Smooth muscle cell (in vitro differentiated cells): ENCODE data around the gene UNC13A. TPM values are rescaled to one million over a fixed set of nuclear protein-coding genes. Genes with fewer than 3 reads are reported as not detected.

ENCODE experiments used
- DNase-seq: peaks from one replicate; lab custom pipeline; 2025; ENCODE audit not compliant: unreplicated experiment; lab: John Stamatoyannopoulos, UW
- H2AFZ ChIP-seq: fragments of 200-600 bp; sonication (generic); 2 replicates; pipeline ENCODE4 v1.6.0; 2016; ENCODE audit warnings: antibody characterized with exemption, low read depth, mild to moderate bottlenecking
- H3F3A ChIP-seq: fragments of 200-600 bp; sonication (generic); 2 replicates; pipeline ENCODE4 v1.6.0; 2017; ENCODE audit warnings: antibody characterized with exemption, low read depth
- H3K27ac ChIP-seq: fragments of 200-600 bp; sonication (generic); 2 replicates; pipeline ENCODE4 v1.5.1; 2016; ENCODE audit warnings: low read depth, mild to moderate bottlenecking
- H3K27me3 ChIP-seq: fragments of 200-600 bp; sonication (generic); 2 replicates; pipeline ENCODE4 v1.6.1; 2016; ENCODE audit warnings: low read depth, mild to moderate bottlenecking
- H3K36me3 ChIP-seq: fragments of 200-600 bp; sonication (generic); 2 replicates; pipeline ENCODE4 v1.5.1; 2016; ENCODE audit warnings: low read depth
- H3K4me1 ChIP-seq: fragments of 200-600 bp; sonication (generic); 2 replicates; pipeline ENCODE4 v1.5.1; 2016; ENCODE audit warnings: low read depth
- H3K4me2 ChIP-seq: fragments of 200-600 bp; sonication (generic); 2 replicates; pipeline ENCODE4 v1.6.0; 2016; ENCODE audit warnings: mild to moderate bottlenecking
- H3K4me3 ChIP-seq: fragments of 200-600 bp; sonication (generic); 2 replicates; pipeline ENCODE4 v1.5.1; 2016; ENCODE audit warnings: mild to moderate bottlenecking
- H3K79me2 ChIP-seq: fragments of 200-600 bp; sonication (generic); 2 replicates; pipeline ENCODE4 v1.6.0; 2016; ENCODE audit warnings: low read depth, mild to moderate bottlenecking
- H3K9ac ChIP-seq: fragments of 200-600 bp; sonication (generic); 2 replicates; pipeline ENCODE4 v1.6.0; 2016; ENCODE audit warnings: low read depth
- H3K9me3 ChIP-seq: fragments of 200-600 bp; sonication (generic); replicated peaks from 2 replicates; pipeline ENCODE4 v1.5.1; 2016; ENCODE audit warnings: low read depth
- H4K20me1 ChIP-seq: fragments of 200-600 bp; sonication (generic); 2 replicates; pipeline ENCODE4 v1.6.0; 2016; ENCODE audit warnings: low read depth
- CTCF ChIP-seq: fragments of 200-600 bp; sonication (generic); IDR thresholded peaks from 2 replicates; pipeline ENCODE4 v1.5.1; 2017; ENCODE audit warnings: borderline replicate concordance, mild to moderate bottlenecking, antibody characterized with exemption; ENCODE audit not compliant: insufficient read depth, poor library complexity, severe bottlenecking
- WGBS: methylation state at CpG from one replicate; pipeline ENCODE4 v1.1.7; 2016; ENCODE audit warnings: low lambda C conversion rate; 5-methylcytosine and 5-hydroxymethylcytosine counted together
- polyA plus RNA-seq: library from polyadenylated mRNA; unstranded; fragments of >200 nt; fragmentation: Nextera tagmentation; extraction: Ambion mirVana; gene quantifications from 2 replicates; pipeline ENCODE4 v1.2.1, GENCODE V29; 2016
- total RNA-seq: library from RNA; depleted of rRNA; stranded (reverse); fragments of >200 nt; gene quantifications from 2 replicates; pipeline ENCODE4 v1.2.3, GENCODE V29; 2014

The UNC13A gene
- total and polyA plus RNA-seq, 2 experiments from 2014 or later, result 0.21 to 2.1 TPM

GRCh38 chr19:17633700-17634099 is 54.5 kb downstream of the UNC13A start:
- H3K79me2 ChIP-seq, result no peaks in the 10 kb centered on the region
- 92% methylated on average over 1 of the region's 1 CpG for WGBS
- H3K9me3 ChIP-seq, result no peaks in the 10 kb centered on the region

GRCh38 chr19:17632577-17632976 is 55.6 kb downstream of the UNC13A start:
- Histone ChIP-seq H3K9ac (no peak overlapping the region), H3K9me3 (no peaks in the 10 kb centered on the region), H3K79me2 (no peaks in the 10 kb centered on the region), H3K27me3 (no peaks in the 10 kb centered on the region), H2AFZ (no peak overlapping the region), H3K36me3 (no peaks in the 10 kb centered on the region), H3F3A (no peaks in the 10 kb centered on the region), H4K20me1 (no peaks in the 10 kb centered on the region), H3K4me3 (no peak overlapping the region), H3K4me2 (no peak overlapping the region), H3K4me1 (no peaks in the 10 kb centered on the region), H3K27ac (no peak overlapping the region)
- no peak for TF ChIP-seq CTCF
- no peak for DNase-seq
- 92% methylated on average over 9 of the region's 9 CpGs for WGBS

More at GRCh38 chr19:17633700-17634099, 54.5 kb downstream of the UNC13A start:
- no peak for DNase-seq
- Histone ChIP-seq H3K9ac (no peak overlapping the region), H3K36me3 (no peaks in the 10 kb centered on the region), H3K4me1 (no peaks in the 10 kb centered on the region), H2AFZ (no peak overlapping the region), H3K27ac (no peak overlapping the region), H3F3A (no peaks in the 10 kb centered on the region), H4K20me1 (no peaks in the 10 kb centered on the region), H3K4me2 (no peak overlapping the region), H3K4me3 (no peak overlapping the region), H3K27me3 (no peaks in the 10 kb centered on the region)
- TF ChIP-seq CTCF, result no peak

GRCh38 chr19:17629760-17630159 is 58.4 kb downstream of the UNC13A start:
- H3K9me3 ChIP-seq, result no peaks in the 10 kb centered on the region
- H2AFZ ChIP-seq, result no peak overlapping the region
- H3K36me3 ChIP-seq, result no peaks in the 10 kb centered on the region
- no peak overlapping the region for H3K27ac ChIP-seq
- H3K4me3 ChIP-seq, result no peak overlapping the region
- H3F3A ChIP-seq, result no peaks in the 10 kb centered on the region
- no peak overlapping the region for H3K9ac ChIP-seq
- no peaks in the 10 kb centered on the region for H4K20me1 ChIP-seq
- DNase-seq, result no peak
- TF ChIP-seq CTCF, result no peak
- H3K4me2 ChIP-seq, result no peak overlapping the region
- H3K79me2 ChIP-seq, result no peaks in the 10 kb centered on the region
- WGBS, result 88% methylated on average over 2 of the region's 2 CpGs
- no peaks in the 10 kb centered on the region for H3K27me3 ChIP-seq
- H3K4me1 ChIP-seq, result no peaks in the 10 kb centered on the region

- H3K79me2 ChIP-seq, result no peaks in the 10 kb centered on the region
- no peak overlapping the region for H3K9ac ChIP-seq
- TF ChIP-seq CTCF, result no peak
- no peak overlapping the region for H3K27ac ChIP-seq
- H4K20me1 ChIP-seq, result no peaks in the 10 kb centered on the region
- H3K4me1 ChIP-seq, result no peaks in the 10 kb centered on the region
- DNase-seq, result no peak
- H3K4me3 ChIP-seq, result no peak overlapping the region
- no peak overlapping the region for H3K4me2 ChIP-seq
- 78% methylated on average over 5 of the region's 5 CpGs for WGBS
- H3K27me3 ChIP-seq, result no peaks in the 10 kb centered on the region
- H3K9me3 ChIP-seq, result no peaks in the 10 kb centered on the region
- no peaks in the 10 kb centered on the region for H3K36me3 ChIP-seq
- H2AFZ ChIP-seq, result no peak overlapping the region
- no peaks in the 10 kb centered on the region for H3F3A ChIP-seq
Measured at GRCh38 chr19:17627921-17628320, 60.2 kb downstream of the UNC13A start.
